ENCODE measurements around the gene SPART.
"Not testable (repeated sequence)": the region's sequence is repeated elsewhere in the genome, so short reads cannot be mapped to it uniquely, and the experiment has no call there.

SPART gene

DNA sequence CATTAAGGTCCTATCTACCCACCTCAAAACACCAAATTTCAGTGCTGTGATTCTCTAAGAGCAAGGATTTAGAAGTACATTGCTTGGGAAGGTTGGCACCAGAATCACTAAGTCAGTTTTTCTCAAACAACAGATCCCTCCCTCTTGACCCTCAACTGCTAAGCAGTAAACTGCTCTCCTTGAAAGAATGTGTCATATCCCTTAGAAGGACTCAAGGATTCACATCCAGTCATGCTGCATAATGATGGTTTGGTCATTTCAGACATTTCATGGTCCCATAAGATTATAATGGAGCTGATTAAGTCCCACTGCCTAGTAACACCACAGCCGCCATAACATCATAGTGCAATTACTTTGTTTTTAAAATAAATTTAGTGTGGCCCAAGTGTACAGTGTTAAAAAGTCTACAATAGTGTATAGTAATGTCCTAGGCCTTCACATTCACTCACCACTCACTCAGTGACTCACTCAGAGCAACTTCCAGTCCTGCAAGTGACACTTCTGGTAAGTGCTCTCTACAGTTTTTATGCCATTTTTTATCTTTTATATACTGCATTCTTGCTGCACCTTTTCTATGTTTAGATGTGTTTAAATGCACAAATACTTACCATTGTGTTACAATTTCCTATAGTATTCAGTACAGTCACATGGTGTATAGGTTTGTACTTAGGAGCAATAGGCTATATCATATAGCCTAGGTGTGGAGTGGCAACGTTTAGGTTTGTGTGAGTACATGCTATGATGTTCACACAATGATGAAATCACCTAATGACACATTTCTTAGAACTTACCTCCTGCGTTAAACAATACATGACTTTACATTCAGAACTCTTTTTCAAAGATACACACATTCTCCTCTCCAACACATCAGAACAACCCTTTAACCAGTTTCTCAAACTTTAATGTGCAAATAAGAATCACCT lies 32.9 kb downstream of the SPART start:
- DNase-seq: no peak

DNA sequence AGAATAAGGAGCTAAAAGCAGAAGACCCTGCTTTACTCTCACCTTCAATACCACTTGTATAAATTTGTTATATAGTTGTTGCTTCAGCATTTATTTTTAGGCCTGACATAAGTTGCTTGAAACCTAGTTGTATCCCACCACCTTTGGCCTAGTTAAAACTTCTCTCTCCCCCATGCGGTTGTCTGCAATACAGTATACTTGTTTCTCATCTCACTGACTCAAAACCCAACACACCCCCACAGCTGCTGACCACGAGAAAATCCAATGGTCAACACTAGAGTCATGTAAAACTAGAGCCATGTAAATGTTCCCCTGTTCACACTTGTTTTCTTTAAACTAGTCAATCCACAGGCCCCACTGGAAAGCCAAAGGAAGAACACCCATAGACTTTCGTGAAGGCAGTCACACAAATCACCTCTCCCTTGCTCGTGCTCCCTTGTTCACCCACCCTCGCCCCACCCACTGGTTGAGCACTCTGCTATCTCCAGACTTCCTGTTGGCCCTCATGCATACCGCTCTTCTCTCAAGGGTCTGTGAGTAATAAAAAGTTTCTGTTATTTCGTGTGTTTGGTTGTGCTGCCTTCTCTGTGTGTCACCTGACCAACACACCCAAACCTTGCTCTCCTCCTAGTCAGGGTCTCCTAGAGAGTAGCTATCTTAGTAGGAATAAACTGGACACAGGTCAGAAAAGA lies 35.6 kb downstream of the SPART start:
- peak; percentile 7 for DNase-seq

DNA sequence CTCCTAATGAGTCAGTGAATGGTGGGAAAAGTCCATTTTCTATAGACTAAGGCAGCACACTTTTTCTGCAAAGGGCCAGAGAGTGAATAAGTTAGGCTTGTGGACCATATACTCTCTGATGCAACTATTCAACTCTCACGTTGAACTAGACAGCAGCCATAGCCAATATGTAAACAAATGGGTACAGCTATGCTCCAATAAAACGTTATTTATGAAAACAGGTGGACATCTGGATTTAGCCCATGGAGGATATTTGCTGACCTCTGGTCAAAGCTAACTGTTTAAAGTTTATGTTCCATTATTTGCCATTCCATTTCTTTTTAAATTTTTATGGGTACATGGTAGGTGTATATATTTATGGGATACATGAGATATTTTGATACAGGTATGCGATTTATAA lies 43.9 kb downstream of the SPART start:
- no peak for DNase-seq

DNA sequence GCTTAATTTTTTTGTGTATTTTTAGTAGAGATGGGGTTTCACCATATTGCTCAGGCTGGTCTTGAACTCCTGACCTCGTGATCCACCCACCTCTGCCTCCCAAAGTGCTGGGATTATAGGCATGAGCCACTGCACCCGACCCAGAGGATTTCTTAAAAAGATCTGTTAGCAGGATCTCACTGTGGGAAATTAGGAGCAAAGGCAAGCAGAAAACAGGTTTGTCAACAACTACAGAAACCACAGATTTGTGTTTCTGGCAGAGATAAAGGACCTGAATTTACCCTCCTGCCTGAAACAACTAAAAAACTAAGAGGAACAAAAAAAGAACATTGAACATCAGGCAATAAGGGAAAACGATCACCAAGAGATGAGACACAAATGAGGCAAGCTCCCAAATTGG lies 46.7 kb downstream of the SPART start:
- DNase-seq: not testable (repeated sequence)

DNA sequence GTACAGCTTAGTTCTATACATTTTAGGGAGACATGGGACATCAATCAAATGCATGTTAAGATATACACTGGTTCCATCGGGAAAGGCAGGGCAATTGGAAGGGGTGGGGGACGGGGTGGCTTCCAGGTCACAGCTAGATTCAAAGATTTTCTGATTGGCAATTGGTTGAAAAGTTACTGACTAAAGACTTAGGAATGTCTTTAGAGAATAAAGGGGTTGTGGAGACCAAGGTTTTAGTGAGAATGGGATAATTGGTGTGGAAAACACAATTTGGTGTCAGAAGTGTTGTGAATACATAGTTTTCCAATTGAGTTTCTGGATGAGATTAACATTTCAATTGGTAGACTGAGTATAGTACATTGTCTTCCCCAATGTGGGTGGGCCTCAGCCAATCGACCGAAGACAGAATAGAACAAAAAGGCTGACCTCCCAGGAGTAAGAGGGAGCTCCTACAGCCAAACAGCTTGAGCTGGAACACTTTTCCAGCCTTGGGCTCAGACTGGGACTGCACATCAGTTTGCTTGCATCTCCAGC lies 47.6 kb downstream of the SPART start:
- DNase-seq: no peak

DNA sequence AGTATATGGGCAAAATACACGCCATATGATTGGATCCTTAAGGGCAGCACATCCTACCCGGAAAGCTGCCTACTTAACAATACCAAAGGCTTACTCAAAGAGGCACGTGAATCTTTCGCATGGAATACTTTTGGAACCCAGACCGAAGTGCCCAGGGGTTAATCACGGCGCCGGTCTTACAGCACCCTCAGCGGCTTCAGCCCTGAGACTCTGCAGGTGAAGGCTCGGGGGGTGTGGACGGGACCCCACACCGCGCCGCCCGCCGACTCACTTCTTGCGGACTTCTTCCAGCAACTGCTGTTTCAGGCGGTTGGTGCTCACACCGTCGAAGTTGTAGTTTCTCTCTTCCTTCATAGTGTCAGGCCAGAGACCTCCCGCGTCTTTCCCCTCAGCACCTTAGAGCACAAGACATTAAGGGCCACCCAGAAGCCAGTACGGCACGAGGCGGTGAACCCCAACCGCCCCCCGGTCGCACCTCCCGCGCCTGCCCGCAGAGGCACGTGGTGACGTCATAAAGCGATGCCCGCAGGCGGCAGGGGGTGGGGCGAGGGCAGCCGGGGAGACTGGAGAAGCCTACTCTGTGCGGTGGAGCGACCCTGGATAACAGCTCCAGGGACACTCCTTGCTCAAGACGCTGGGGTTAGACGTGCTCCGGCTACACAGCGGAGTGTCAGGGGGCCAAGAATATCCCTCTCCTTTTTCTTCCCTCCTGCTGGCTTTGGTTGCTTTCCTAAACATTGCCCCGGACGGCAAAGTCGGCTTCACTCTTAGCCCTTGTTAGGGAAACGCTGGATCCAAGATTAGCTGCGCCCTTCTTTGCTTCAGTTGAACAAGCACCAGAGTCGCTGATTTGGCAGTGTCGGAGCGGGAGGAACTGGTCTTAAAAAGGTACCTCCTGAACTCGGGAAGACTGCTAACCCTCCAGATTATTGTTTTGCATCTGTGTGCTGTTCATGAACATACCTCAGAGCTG lies 48.5 kb downstream of the SPART start, which contains the start of gene CCDC169:
TSS of gene CCDC169 (minus strand) at position 449 of the 973 bp plus-strand sequence. CDS start at position 354, 95 bp downstream.
- DNase-seq: peak; percentile 58

DNA sequence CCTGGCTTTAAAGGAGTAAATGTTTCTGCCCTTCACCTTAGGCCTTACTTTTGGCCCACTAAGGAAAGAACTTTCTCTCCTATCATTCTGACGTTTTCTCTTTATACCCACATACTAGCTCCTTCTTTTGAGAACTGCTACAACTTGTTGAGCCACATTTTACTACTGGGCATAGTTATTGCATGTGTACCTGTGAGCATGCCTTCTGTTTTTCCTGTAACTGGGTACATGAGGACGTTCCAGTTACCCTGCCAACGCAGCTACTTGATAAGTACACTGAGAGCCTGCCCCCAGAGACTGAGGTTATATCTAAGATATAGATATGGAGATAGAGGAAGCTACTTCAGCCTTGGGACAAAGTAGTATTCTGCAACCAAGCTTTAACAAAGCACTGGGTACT lies 52.1 kb downstream of the SPART start:
- DNase-seq: no peak

DNA sequence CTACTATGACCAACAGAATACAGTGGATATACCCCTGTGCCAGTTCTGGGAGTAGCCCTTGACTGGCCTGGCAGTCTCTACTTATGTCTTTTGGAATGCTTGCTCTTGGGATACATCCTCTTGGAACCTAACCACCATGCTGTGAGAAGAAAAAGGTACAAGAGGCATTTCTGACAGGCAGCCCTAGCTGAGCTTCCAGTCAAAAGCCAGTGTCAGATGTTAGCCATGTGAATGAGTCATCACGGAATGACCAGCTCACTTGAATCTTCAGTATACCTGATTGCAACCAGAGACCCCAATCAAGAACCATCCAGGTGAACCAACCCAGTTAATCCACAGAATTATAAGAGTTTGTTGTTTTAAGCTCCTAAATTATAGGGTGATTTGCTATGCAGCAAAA lies 52.7 kb downstream of the SPART start:
- DNase-seq: no peak

DNA sequence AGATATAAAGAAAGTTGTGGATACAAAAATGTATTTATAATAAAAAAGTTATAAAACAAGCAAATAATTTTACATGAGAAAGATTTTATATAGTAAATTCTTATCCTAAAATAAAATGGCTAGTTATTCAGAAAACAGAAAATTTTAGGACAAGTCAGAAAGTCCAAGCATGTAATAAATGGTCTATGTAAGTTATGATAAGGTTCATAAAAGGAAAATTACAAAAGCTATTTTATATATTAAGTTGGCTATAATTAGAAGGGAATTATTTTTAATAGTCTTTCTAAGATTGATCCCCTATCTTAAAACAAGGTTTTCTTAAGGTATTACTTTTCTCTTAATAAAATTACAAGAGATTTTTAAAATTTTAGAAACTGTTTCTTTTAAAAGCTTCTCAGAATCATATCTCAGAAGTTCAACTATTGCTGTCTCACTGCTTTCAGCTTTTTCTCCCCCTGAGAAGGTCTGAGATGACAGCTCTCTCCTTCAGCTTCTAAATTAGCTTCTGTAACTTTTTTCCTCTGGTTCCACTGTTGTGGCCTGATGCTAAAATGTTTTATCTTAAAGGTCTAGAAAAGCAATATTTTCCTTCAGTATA lies 57.3 kb downstream of the SPART start:
- DNase-seq: no peak

DNA sequence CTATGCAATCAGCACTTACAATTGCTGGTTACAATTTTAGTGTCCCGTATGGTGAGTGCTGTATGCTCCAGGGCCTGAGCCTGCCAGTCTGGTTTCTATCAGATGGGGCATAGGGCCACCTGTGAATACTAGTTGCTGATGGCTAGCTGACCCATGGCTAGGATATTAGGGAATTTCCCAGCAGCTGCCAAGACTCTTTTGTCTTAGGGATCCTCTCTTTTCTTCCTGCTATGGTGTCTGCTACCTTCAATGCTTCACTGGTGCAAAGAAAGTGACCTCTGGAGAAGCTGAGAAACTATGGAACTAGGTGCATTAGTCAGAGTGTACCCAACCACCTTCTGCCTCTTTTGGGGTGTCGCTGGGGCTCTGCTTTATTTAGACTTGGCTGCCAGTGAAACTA lies 60.2 kb downstream of the SPART start:
- DNase-seq: no peak

DNA sequence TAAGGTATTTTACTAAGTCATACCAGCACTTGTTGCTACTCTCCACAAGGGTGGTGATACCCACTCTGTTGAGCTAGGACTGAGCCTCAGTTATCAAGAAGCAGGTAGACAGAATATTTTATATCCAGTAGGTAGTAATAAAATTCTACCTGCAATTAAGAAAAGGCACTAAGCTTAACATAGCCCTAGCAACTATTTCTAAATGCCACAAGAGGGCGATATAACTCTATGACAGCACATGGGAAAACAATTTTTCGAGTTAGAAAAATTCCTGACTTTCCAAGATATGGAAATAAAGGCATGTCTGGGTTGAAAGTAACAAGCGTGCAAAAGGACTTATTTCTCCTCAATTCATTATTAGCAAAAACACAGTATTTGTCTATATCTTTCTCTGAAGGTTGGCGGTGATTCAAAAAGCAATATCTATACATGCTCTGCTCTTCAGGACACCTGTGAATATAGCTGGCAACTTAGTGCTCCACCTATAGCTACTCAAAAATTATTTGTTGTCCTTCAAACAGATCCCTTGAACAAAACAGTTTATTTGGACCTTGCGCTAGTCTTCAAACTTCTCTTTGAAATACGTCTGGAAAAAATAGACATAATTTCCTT lies 63.3 kb downstream of the SPART start:
- DNase-seq: peak; percentile 56

DNA sequence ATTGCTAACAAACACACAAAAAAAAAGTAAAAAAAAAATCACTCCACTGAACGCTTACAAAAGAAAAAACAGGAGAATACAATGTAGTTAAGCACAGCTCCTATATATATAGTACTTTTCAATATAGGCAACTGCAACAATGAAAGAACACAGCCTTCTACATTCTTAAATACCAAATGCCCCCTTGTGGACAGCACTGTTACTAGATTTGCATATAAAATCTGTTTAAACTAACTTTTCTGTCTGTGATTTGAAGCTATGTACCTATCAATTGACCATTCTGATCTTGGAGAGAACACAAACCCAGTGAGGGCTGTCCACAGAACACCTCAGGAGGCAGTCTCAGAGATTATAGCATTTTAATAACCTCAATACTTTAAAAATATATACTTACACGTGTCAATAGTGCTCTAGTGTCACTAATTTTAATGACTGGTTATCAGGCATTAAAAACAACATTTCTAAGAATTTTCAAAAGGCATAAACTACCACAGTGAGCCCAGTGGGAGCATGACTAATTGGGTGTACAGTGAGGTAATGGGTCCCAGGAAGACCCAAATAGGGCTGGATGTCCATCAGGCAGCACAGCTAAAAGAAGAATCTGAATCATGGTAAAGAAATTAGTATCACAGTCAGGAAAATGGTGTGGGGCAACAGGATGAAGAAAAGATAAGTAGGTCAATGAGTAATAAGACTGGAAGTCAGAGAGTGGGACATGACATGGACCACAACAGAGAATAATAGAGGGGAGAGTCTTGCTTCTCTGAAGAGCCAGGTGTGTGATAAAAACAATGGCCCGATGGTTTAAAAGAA lies 70.8 kb downstream of the SPART start:
- peak; percentile 65 for DNase-seq

DNA sequence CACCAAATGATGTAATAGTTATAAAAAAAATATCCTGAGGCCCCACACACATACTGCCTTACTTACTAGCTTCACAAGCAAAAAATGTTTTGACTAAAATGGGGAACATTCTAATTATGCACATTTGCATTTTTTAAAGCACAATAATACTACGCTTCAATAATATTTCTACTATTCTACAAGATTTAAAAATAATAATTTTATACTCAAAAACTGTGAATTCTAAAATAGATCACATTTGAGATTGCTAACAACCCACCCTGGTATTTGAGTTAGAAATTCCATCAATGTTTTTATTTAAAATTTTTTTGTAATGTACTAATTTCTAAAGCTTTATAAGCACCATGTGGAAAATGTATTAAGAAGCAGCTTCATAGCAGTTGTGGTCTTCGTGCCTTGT lies 72.8 kb downstream of the SPART start:
- no peak for DNase-seq

DNA sequence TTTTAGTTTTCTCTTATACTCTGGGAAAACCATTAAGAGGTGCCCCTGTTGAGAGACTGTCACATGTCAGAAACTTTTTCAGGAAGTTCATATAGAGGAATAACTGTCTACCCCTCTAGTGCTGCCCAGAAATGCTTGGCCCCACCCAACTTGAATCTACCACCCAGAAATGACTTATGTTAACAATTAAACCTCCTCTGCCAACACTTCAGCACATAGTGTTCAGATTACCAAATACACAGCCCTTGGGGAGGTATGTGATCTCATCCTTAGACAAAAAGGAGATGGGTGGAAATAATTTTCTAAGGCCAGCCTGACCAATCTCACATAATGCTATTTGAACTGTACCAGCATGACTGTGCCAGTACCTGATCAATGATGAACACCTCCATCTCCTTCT lies 84.2 kb downstream of the SPART start:
- no peak for DNase-seq

DNA sequence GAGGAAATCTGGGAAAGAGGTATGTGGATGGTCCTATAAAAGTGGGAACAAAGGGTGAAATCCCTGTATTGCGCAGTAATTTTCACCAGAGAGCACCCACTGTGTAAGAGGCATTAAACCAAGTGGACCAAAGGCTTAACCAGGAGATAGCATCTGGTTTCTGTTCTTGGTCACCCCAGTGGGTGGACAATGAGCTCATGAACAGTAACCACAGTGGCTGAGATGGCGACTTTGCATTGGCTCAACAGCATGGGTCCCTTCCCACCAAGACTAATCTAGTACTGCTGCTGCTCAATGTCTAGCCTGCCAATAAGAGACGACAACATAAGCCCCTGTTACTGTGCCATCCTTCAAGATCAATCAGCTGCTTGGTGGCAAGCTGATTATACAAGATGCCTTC lies 85.2 kb downstream of the SPART start:
- DNase-seq: no peak

DNA sequence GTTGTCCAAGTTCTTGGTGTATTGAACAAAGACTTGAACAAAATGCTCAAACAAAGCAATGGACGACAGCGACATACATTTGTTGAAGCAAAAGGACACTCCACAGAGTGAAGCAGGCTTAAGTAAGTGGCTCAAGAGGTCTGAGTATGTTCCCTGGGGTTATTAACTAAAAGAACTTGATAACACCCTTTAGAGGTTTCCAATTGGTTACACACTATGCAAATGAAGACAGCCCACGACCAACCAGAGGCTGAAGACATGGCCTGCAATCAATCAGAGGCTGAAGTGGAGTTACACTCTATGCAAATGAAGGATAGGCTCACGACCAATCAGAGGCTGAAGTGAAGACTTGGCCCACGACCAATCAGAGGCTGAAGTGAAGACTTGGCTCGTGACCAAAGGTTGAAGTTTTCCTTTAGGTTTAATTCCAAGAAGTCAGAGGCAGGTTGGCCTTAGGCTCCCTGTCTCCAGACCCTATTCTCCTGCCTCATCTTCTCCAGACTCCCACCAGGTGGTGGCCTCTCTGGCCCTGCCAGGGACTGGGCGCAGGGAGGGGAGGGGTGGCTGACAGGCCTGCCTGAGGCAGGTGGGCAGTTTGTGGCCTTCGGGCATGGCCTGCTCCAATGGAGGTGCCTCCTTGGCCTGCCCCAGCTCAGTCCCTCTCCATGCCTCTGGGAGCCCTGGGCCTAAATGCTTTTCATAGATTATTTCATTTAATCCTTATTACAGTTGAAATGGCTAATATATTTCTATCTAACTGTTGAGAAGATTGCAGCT lies 86.6 kb downstream of the SPART start:
- DNase-seq: no peak

DNA sequence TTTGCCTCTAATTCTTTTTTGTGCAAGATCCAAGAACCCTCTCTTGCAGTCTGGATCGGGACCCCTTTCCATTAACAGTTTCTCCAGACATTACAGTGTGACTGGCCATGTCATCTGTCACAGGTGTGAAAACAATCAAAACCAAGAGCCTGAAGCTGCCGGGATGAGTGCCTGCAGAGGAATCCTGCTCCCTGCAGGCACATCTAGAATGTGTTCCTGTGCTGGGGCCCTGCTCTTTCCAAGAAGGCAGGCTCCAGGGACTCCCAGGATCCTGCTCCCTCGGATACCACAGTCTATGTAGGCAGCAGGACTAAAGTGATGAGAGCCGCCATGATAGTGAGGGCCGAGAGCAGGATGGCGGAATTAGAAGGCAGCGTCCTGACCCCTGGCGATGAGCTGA lies 87.4 kb downstream of the SPART start:
- no peak for DNase-seq

Data from suppressor macrophage treated with lipopolysaccharide for 4 hours (primary cell).